Panc1 (cell line): Measurements from ENCODE around the gene SAT1. TPM values are rescaled to one million over a fixed set of nuclear protein-coding genes. Genes with fewer than 3 reads are reported as not detected.

Experiments
- ATAC-seq: fragments of 200-7000 bp; cut with Tn5 transposase; 2 replicates; pipeline ENCODE4 v1.9.1; 2020; ENCODE audit warnings: mild to moderate bottlenecking, moderate library complexity
- BruUV-seq: library from RNA; stranded (reverse); fragments of 400-500 nt; replicated peaks from 2 replicates; lab custom pipeline; 2021; lab: Mats Ljungman, UMichigan
- CTCF ChIA-PET: fragments of 300-600 bp; sonication (Branson Sonifier 250); formaldehyde crosslinking; loops from one replicate; lab custom pipeline; 2022; ENCODE audit warnings: antibody characterized with exemption; lab: Charles Lee
- POLR2A ChIA-PET: fragments of 300-600 bp; sonication (Branson Sonifier 250); formaldehyde crosslinking; loops from one replicate; lab custom pipeline; 2022; ENCODE audit warnings: antibody characterized with exemption; lab: Charles Lee
- DNase-seq: peaks from one replicate; pipeline ENCODE4 v3.0.0-alpha.2; 2010; ENCODE audit warnings: low read depth, low spot score
- H3K27ac ChIP-seq: 2 replicates; pipeline ENCODE4 v1.5.1; 2011; ENCODE audit warnings: mild to moderate bottlenecking, low read length, inconsistent platforms
- H3K27me3 ChIP-seq: fragments of 200-500 bp; sonication (Bioruptor generic); 2 replicates; pipeline ENCODE4 v1.6.0; 2014; ENCODE audit warnings: low read length, inconsistent platforms; ENCODE audit not compliant: control insufficient read depth, insufficient read depth
- H3K36me3 ChIP-seq: fragments of 200-500 bp; sonication (Bioruptor generic); 2 replicates; pipeline ENCODE4 v1.5.1; 2014; ENCODE audit warnings: inconsistent platforms, mild to moderate bottlenecking, low read length, moderate library complexity; ENCODE audit not compliant: control insufficient read depth, insufficient read depth
- H3K4me1 ChIP-seq: 2 replicates; pipeline ENCODE4 v1.5.1; 2011; ENCODE audit warnings: inconsistent platforms, mild to moderate bottlenecking, low read length, moderate library complexity; ENCODE audit not compliant: control insufficient read depth, insufficient read depth
- H3K4me3 ChIP-seq, 2 experiments: 2 replicates each; pipeline ENCODE4 v1.5.1; 2011 to 2012; ENCODE audit warnings: low read depth in 2 of 2, low read length in 2 of 2, mild to moderate bottlenecking in 2 of 2, inconsistent platforms in 1 of 2, moderate library complexity in 1 of 2
- H3K9me3 ChIP-seq: fragments of 200-500 bp; sonication (Bioruptor generic); 2 replicates; pipeline ENCODE4 v1.5.1; 2014; ENCODE audit warnings: low read depth, mild to moderate bottlenecking, inconsistent platforms, low read length, moderate library complexity; ENCODE audit not compliant: control insufficient read depth, insufficient read depth
- POLR2AphosphoS5 ChIP-seq: IDR thresholded peaks from 2 replicates; pipeline ENCODE4 v1.6.1; 2012; ENCODE audit warnings: mild to moderate bottlenecking, low read depth, low read length, moderate library complexity
- REST ChIP-seq, 2 experiments: IDR thresholded peaks; 2 replicates each; pipeline ENCODE4 v1.6.1; 2011 to 2012; ENCODE audit warnings: low read depth in 2 of 2, control low read depth in 1 of 2, low read length in 1 of 2, mild to moderate bottlenecking in 1 of 2, moderate library complexity in 1 of 2; ENCODE audit not compliant: insufficient read depth in 1 of 2
- SIN3A ChIP-seq: IDR thresholded peaks from 2 replicates; pipeline ENCODE4 v1.6.1; 2012; ENCODE audit warnings: low read depth, mild to moderate bottlenecking, low read length, moderate library complexity, borderline replicate concordance; ENCODE audit not compliant: insufficient read depth
- TCF7L2 ChIP-seq: IDR thresholded peaks from 2 replicates; pipeline ENCODE4 v1.6.1; 2011; ENCODE audit warnings: mild to moderate bottlenecking, low read depth, low read length, inconsistent platforms
- in situ Hi-C: cut with HindIII; loops from 2 replicates; pipeline ENCODE4 v1.10.0; 2016; ENCODE audit warnings: low sequenced_read_pairs, low pct_unique_long_range_greater_than_20kb
- intact Hi-C: fragments of 100-400 bp; cut with micrococcal nuclease; formaldehyde crosslinking; loops from one replicate; pipeline ENCODE4 v1.10.0; 2022; ENCODE audit not compliant: unreplicated experiment
- total RNA-seq: library from RNA; stranded (reverse); gene quantifications from one replicate; pipeline ENCODE4 v1.2.1, GENCODE V29; 2021; ENCODE audit not compliant: unreplicated experiment
- TF ChIP-seq, protein P1 (sequence below): fragments of 450-650 bp; IDR thresholded peaks from 2 replicates; pipeline ENCODE4 v1.5.1; 2017; ENCODE audit warnings: mild to moderate bottlenecking

Gene SAT1
- total RNA-seq, 1 experiment from 2014 or later: 173 TPM

DNA sequence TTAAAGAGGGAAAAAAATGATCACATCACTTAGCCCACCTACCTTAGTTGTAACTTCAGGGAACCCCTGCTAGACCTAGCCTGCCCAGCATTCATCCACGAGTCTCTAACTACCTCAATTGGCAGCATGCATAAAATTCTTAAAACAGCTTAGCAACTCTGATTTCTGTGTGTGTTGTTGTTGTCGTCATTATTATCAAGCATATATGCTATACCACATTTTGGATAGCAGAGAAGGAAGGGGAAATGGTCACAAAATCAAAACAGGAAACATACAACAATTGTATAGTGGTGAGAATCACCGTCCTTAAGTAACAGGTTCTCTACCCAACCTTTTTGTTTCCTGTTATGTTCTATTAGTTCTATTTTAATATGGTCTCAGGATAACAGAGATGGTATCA, 37.2 kb upstream of the SAT1 start:
- ATAC-seq (no peak), DNase-seq (no peak)
- H3K4me3 ChIP-seq: no peak overlapping the region
- BruUV-seq: no TSS peak
- ChIA-PET CTCF (interaction anchor here (0.7 kb wide), 1 partner anchor 22 kb away, joined by 5 read pairs; no protein-coding TSS in a partner anchor), POLR2A (no interaction called here)
- no peaks in the 10 kb centered on the region; the same call in 1 of the 2 replicates for H3K36me3 ChIP-seq
- no peak overlapping the region for H3K27ac ChIP-seq
- TF ChIP-seq REST (IDR thresholded peaks at IDR 0.05; ENCODE audit: insufficient read depth in 1 of 2, low read depth in 2 of 2, low read length in 1 of 2) (no peak), TCF7L2 (no peak), POLR2AphosphoS5 (no peak), SIN3A (no peak)
- TF ChIP-seq, protein P1, sequence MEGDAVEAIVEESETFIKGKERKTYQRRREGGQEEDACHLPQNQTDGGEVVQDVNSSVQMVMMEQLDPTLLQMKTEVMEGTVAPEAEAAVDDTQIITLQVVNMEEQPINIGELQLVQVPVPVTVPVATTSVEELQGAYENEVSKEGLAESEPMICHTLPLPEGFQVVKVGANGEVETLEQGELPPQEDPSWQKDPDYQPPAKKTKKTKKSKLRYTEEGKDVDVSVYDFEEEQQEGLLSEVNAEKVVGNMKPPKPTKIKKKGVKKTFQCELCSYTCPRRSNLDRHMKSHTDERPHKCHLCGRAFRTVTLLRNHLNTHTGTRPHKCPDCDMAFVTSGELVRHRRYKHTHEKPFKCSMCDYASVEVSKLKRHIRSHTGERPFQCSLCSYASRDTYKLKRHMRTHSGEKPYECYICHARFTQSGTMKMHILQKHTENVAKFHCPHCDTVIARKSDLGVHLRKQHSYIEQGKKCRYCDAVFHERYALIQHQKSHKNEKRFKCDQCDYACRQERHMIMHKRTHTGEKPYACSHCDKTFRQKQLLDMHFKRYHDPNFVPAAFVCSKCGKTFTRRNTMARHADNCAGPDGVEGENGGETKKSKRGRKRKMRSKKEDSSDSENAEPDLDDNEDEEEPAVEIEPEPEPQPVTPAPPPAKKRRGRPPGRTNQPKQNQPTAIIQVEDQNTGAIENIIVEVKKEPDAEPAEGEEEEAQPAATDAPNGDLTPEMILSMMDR: no peak
- intact Hi-C loops: no loop called here
- H3K4me1 ChIP-seq: peaks cover 2% of the 10 kb centered on the region; the same call in 1 of the 2 replicates
- no peaks in the 10 kb centered on the region for H3K9me3 ChIP-seq
- no peaks in the 10 kb centered on the region for H3K27me3 ChIP-seq
- in situ Hi-C loops: no loop called here

DNA sequence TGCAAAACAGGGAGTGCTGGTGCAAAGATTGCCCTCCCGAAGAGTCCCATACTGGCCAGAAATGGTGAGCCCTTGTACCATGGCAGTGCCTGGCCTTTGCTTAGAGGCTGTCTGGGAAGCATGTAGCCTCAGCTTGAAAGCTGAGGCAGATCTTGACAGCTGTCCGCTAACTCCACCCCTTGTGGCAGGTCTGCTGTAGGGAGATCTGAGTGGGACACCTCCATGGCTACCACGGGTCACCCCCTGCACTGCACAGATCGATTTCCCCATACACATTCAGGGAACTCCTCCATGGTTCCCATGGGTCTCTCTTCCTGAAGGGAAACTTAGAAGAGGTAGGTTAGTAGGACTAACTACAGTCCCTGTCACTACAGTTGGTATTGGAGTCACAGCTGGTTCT, 33.8 kb upstream of the SAT1 start:
- H3K36me3 ChIP-seq: no peaks in the 10 kb centered on the region
- ChIA-PET CTCF (no interaction called here), POLR2A (no interaction called here)
- no peak for TF ChIP-seq SIN3A
- no peak for TF ChIP-seq REST (IDR thresholded peaks at IDR 0.05; ENCODE audit: insufficient read depth in 1 of 2, low read depth in 2 of 2, low read length in 1 of 2)
- TF ChIP-seq, protein P1: no peak
- TF ChIP-seq POLR2AphosphoS5: no peak
- no peak for TF ChIP-seq TCF7L2
- H3K27me3 ChIP-seq: no peaks in the 10 kb centered on the region
- peaks cover 2% of the 10 kb centered on the region; the same call in 1 of the 2 replicates for H3K4me1 ChIP-seq
- BruUV-seq: no TSS peak
- no peak for DNase-seq
- ATAC-seq: no peak
- intact Hi-C loops: no loop called here
- no peak overlapping the region for H3K27ac ChIP-seq
- H3K4me3 ChIP-seq: no peak overlapping the region
- no peaks in the 10 kb centered on the region for H3K9me3 ChIP-seq
- in situ Hi-C loops: no loop called here
